ENCODE results near the gene TTC16. TPM values are rescaled to one million over a fixed set of nuclear protein-coding genes. Genes with fewer than 3 reads are reported as not detected.

The TTC16 gene
- total RNA-seq, 1 donor from 2014 or later = 0.07 TPM

- H3K27ac Mint-ChIP-seq = no peak overlapping the region
- H3K9me3 Mint-ChIP-seq = no peaks in the 10 kb centered on the region
- H3K27me3 Mint-ChIP-seq (ENCODE audit: low read depth) = peaks cover 47% of the 10 kb centered on the region
- no peak overlapping the region for H3K4me3 Mint-ChIP-seq
- TF ChIP-seq CTCF (IDR thresholded peaks at IDR 0.05; ENCODE audit: unreplicated experiment) = no peak
- H3K4me1 Mint-ChIP-seq = peaks cover 7% of the 10 kb centered on the region
- DNase-seq (ENCODE audit: low spot score in 2 of 2, unreplicated experiment in 2 of 2) = no peak
- no peaks in the 10 kb centered on the region for H3K36me3 Mint-ChIP-seq
Observed at GRCh38 chr9:127761061-127761460, 45.2 kb downstream of the TTC16 start.

- no peaks in the 10 kb centered on the region for H3K36me3 Mint-ChIP-seq
- H3K27me3 Mint-ChIP-seq (ENCODE audit: low read depth) = peaks cover 43% of the 10 kb centered on the region
- DNase-seq (ENCODE audit: low spot score in 2 of 2, unreplicated experiment in 2 of 2) = no peak
- H3K9me3 Mint-ChIP-seq = no peaks in the 10 kb centered on the region
- H3K4me3 Mint-ChIP-seq = no peak overlapping the region
- peaks cover 7% of the 10 kb centered on the region for H3K4me1 Mint-ChIP-seq
- no peak overlapping the region for H3K27ac Mint-ChIP-seq
- no peak for TF ChIP-seq CTCF (IDR thresholded peaks at IDR 0.05; ENCODE audit: unreplicated experiment)
Observed at GRCh38 chr9:127761491-127761956, 45.6 kb downstream of the TTC16 start.

- no peak overlapping the region for H3K27ac Mint-ChIP-seq
- TF ChIP-seq CTCF (IDR thresholded peaks at IDR 0.05; ENCODE audit: unreplicated experiment) = no peak
- H3K4me1 Mint-ChIP-seq = peaks cover 11% of the 10 kb centered on the region
- H3K36me3 Mint-ChIP-seq = no peaks in the 10 kb centered on the region
- H3K9me3 Mint-ChIP-seq = no peaks in the 10 kb centered on the region
- H3K4me3 Mint-ChIP-seq = no peak overlapping the region
- H3K27me3 Mint-ChIP-seq (ENCODE audit: low read depth) = peaks cover 37% of the 10 kb centered on the region
- no peak for DNase-seq (ENCODE audit: low spot score in 2 of 2, unreplicated experiment in 2 of 2)
Observed at GRCh38 chr9:127762111-127762676, 46.3 kb downstream of the TTC16 start.

GRCh38 chr9:127763918-127764384 is 48.1 kb downstream of the TTC16 start:
- Mint-ChIP-seq H3K4me3 (no peak overlapping the region), H3K27me3 (ENCODE audit: low read depth) (peaks cover 28% of the 10 kb centered on the region), H3K9me3 (no peaks in the 10 kb centered on the region), H3K4me1 (peaks cover 28% of the 10 kb centered on the region), H3K27ac (peak overlapping the region; percentile 56), H3K36me3 (no peaks in the 10 kb centered on the region)
- no peak for TF ChIP-seq CTCF (IDR thresholded peaks at IDR 0.05; ENCODE audit: unreplicated experiment)
- no peak for DNase-seq (ENCODE audit: low spot score in 2 of 2, unreplicated experiment in 2 of 2)

- no peaks in the 10 kb centered on the region for H3K36me3 Mint-ChIP-seq
- H3K27me3 Mint-ChIP-seq (ENCODE audit: low read depth) = peaks cover 28% of the 10 kb centered on the region
- DNase-seq (ENCODE audit: low spot score in 2 of 2, unreplicated experiment in 2 of 2) = no peak
- H3K4me1 Mint-ChIP-seq = peaks cover 37% of the 10 kb centered on the region
- H3K27ac Mint-ChIP-seq = no peak overlapping the region
- H3K4me3 Mint-ChIP-seq = no peak overlapping the region
- no peaks in the 10 kb centered on the region for H3K9me3 Mint-ChIP-seq
- no peak for TF ChIP-seq CTCF (IDR thresholded peaks at IDR 0.05; ENCODE audit: unreplicated experiment)
Observed at GRCh38 chr9:127765418-127765817, 49.5 kb downstream of the TTC16 start.
